CD4-positive, alpha-beta T cell treated with Interleukin-6 at 100 ng/mL for 8 hours (primary cell): Measurements from ENCODE around the gene AOAH.

ENCODE experiments used
- DNase-seq: peaks from one replicate; pipeline ENCODE4 v3.0.0-alpha.2; 2020; ENCODE audit warnings: mixed read lengths, low spot score

Gene AOAH

GRCh38 chr7:36723951-36724664 is at the start of gene AOAH:
TSS of gene AOAH (minus strand) at chr7:36724494. CDS start at chr7:36724148, 346 bp downstream.
- DNase-seq: peak; percentile 84

GRCh38 chr7:36766451-36766850 is 42.2 kb upstream of the AOAH start:
- DNase-seq: no peak

- DNase-seq: no peak
Observed at GRCh38 chr7:36765605-36766004, 41.3 kb upstream of the AOAH start.

GRCh38 chr7:36764929-36765328 is 40.6 kb upstream of the AOAH start:
- DNase-seq: no peak

GRCh38 chr7:36763132-36763816 is 39.0 kb upstream of the AOAH start:
- no peak for DNase-seq

- DNase-seq: no peak
Observed at GRCh38 chr7:36762394-36762793, 38.1 kb upstream of the AOAH start.

GRCh38 chr7:36761835-36762234 is 37.5 kb upstream of the AOAH start:
- DNase-seq: no peak

- no peak for DNase-seq
Observed at GRCh38 chr7:36760856-36761762, 36.8 kb upstream of the AOAH start.

GRCh38 chr7:36758879-36759278 is 34.6 kb upstream of the AOAH start:
- no peak for DNase-seq

- no peak for DNase-seq
Observed at GRCh38 chr7:36755484-36755883, 31.2 kb upstream of the AOAH start.

GRCh38 chr7:36752026-36752711 is 27.9 kb upstream of the AOAH start:
- DNase-seq: no peak

- DNase-seq: no peak
Observed at GRCh38 chr7:36750451-36750850, 26.2 kb upstream of the AOAH start.

GRCh38 chr7:36749282-36749960 is 25.1 kb upstream of the AOAH start:
- no peak for DNase-seq

GRCh38 chr7:36748017-36748487 is 23.8 kb upstream of the AOAH start:
- no peak for DNase-seq

- DNase-seq: no peak
Observed at GRCh38 chr7:36747280-36748016, 23.2 kb upstream of the AOAH start.

- DNase-seq: no peak
Observed at GRCh38 chr7:36746347-36746746, 22.1 kb upstream of the AOAH start.

- no peak for DNase-seq
Observed at GRCh38 chr7:36742911-36743775, 18.8 kb upstream of the AOAH start.

GRCh38 chr7:36741866-36742265 is 17.6 kb upstream of the AOAH start:
- DNase-seq: no peak

GRCh38 chr7:36739351-36739750 is 15.1 kb upstream of the AOAH start:
- no peak for DNase-seq

- DNase-seq: no peak
Observed at GRCh38 chr7:36736899-36737211, 12.6 kb upstream of the AOAH start.
